PC-3 (cell line): ENCODE measurements around the gene ZFYVE9. TPM values are rescaled to one million over a fixed set of nuclear protein-coding genes. Genes with fewer than 3 reads are reported as not detected.

Experiments
- ATAC-seq: fragments of 200-7000 bp; cut with Tn5 transposase; 2 replicates; pipeline ENCODE4 v1.9.1; 2020; ENCODE audit warnings: mild to moderate bottlenecking, moderate library complexity
- BruUV-seq: library from RNA; stranded (reverse); fragments of 400-500 nt; replicated peaks from 2 replicates; lab custom pipeline; 2021; lab: Mats Ljungman, UMichigan
- CTCF ChIA-PET: fragments of 300-600 bp; sonication (Branson Sonifier 250); formaldehyde crosslinking; loops from one replicate; lab custom pipeline; 2022; ENCODE audit warnings: antibody characterized with exemption; lab: Charles Lee
- POLR2A ChIA-PET: fragments of 300-600 bp; sonication (Branson Sonifier 250); formaldehyde crosslinking; loops from one replicate; lab custom pipeline; 2022; ENCODE audit warnings: antibody characterized with exemption; ENCODE audit not compliant: unreplicated experiment; lab: Charles Lee
- DNase-seq: peaks from one replicate; pipeline ENCODE4 v3.0.0-alpha.2; 2015
- H2AFZ ChIP-seq: fragments of 300-600 bp; sonication (generic); 2 replicates; pipeline ENCODE4 v1.6.0; 2016; ENCODE audit warnings: antibody characterized with exemption, low read length
- H3F3A ChIP-seq: fragments of 300-600 bp; sonication (generic); one replicate; pipeline ENCODE4 v1.6.0; 2017; ENCODE audit warnings: antibody characterized with exemption, low read length, control low read depth, mild to moderate bottlenecking; ENCODE audit not compliant: unreplicated experiment
- H3K27ac ChIP-seq: fragments of 300-600 bp; sonication (generic); 2 replicates; pipeline ENCODE4 v1.5.1; 2016; ENCODE audit warnings: mild to moderate bottlenecking, low read length
- H3K27me3 ChIP-seq: fragments of 300-600 bp; sonication (generic); 2 replicates; pipeline ENCODE4 v1.6.1; 2016; ENCODE audit warnings: low read length, mixed read lengths
- H3K36me3 ChIP-seq: fragments of 300-600 bp; sonication (generic); 2 replicates; pipeline ENCODE4 v1.6.1; 2016; ENCODE audit warnings: low read depth, mixed run types, low read length, mixed read lengths
- H3K4me1 ChIP-seq: fragments of 300-600 bp; sonication (generic); 2 replicates; pipeline ENCODE4 v1.5.1; 2016; ENCODE audit warnings: low read length; ENCODE audit not compliant: insufficient read depth
- H3K4me2 ChIP-seq: fragments of 300-600 bp; sonication (generic); 2 replicates; pipeline ENCODE4 v1.6.0; 2016; ENCODE audit warnings: low read length
- H3K4me3 ChIP-seq: fragments of 300-600 bp; sonication (generic); 2 replicates; pipeline ENCODE4 v1.5.1; 2016; ENCODE audit warnings: mild to moderate bottlenecking, low read length, mixed read lengths
- H3K79me2 ChIP-seq: fragments of 300-600 bp; sonication (generic); 2 replicates; pipeline ENCODE4 v1.6.1; 2017; ENCODE audit warnings: low read length, mixed read lengths
- H3K9ac ChIP-seq: fragments of 300-600 bp; sonication (generic); 2 replicates; pipeline ENCODE4 v1.6.0; 2016; ENCODE audit warnings: mild to moderate bottlenecking, low read length
- H3K9me2 ChIP-seq: fragments of 300-600 bp; sonication (generic); replicated peaks from 2 replicates; pipeline ENCODE4 v1.6.1; 2016; ENCODE audit warnings: mixed run types, low read length, mixed read lengths
- H3K9me3 ChIP-seq: fragments of 300-600 bp; sonication (generic); 2 replicates; pipeline ENCODE4 v1.6.1; 2016; ENCODE audit warnings: low read length, mixed read lengths
- H4K20me1 ChIP-seq: fragments of 300-600 bp; sonication (generic); 2 replicates; pipeline ENCODE4 v1.6.1; 2016; ENCODE audit warnings: low read length, mixed read lengths
- CTCF ChIP-seq: fragments of 300-600 bp; sonication (generic); conservative IDR thresholded peaks from 2 replicates; pipeline ENCODE4 v1.5.1; 2017; ENCODE audit warnings: antibody characterized with exemption, low read depth, mild to moderate bottlenecking, low read length
- EZH2 ChIP-seq: fragments of 300-600 bp; sonication (generic); IDR thresholded peaks from one replicate; pipeline ENCODE4 v1.6.1; 2017; ENCODE audit warnings: antibody characterized with exemption, mild to moderate bottlenecking, low read length; ENCODE audit not compliant: unreplicated experiment
- EZH2phosphoT487 ChIP-seq: fragments of 300-600 bp; sonication (generic); IDR thresholded peaks from 2 replicates; pipeline ENCODE4 v1.6.1; 2018; ENCODE audit warnings: mild to moderate bottlenecking, antibody characterized with exemption, low read length, borderline replicate concordance
- intact Hi-C: fragments of 100-400 bp; cut with micrococcal nuclease; formaldehyde crosslinking; loops from 2 replicates; pipeline ENCODE4 v1.9.0; 2023
- total RNA-seq: library from RNA; depleted of rRNA; stranded (reverse); fragments of >200 nt; gene quantifications from 2 replicates; pipeline ENCODE4 v1.2.3, GENCODE V29; 2014

Gene ZFYVE9
- total RNA-seq, 1 experiment from 2014 or later: 14.2 TPM

GRCh38 chr1:52360595-52360968 is 218.7 kb downstream of the ZFYVE9 start:
- Histone ChIP-seq H3K4me3 (no peak overlapping the region), H3K9me3 (no peaks in the 10 kb centered on the region), H3K27ac (no peak overlapping the region), H3F3A (no peaks in the 10 kb centered on the region), H3K9me2 (no peaks in the 10 kb centered on the region), H2AFZ (no peak overlapping the region), H3K79me2 (peaks cover 19% of the 10 kb centered on the region), H3K4me2 (no peak overlapping the region), H3K27me3 (no peaks in the 10 kb centered on the region), H3K4me1 (peaks cover 9% of the 10 kb centered on the region), H4K20me1 (no peaks in the 10 kb centered on the region), H3K36me3 (peaks cover 20% of the 10 kb centered on the region; the same call in 1 of the 2 replicates), H3K9ac (no peak overlapping the region)
- DNase-seq: no peak
- intact Hi-C loops: no loop called here
- ChIA-PET CTCF (no interaction called here), POLR2A (no interaction called here)
- no peak for TF ChIP-seq CTCF
- no peak for TF ChIP-seq EZH2phosphoT487
- no peak for TF ChIP-seq EZH2
- no TSS peak for BruUV-seq
- ATAC-seq: no peak

DNA sequence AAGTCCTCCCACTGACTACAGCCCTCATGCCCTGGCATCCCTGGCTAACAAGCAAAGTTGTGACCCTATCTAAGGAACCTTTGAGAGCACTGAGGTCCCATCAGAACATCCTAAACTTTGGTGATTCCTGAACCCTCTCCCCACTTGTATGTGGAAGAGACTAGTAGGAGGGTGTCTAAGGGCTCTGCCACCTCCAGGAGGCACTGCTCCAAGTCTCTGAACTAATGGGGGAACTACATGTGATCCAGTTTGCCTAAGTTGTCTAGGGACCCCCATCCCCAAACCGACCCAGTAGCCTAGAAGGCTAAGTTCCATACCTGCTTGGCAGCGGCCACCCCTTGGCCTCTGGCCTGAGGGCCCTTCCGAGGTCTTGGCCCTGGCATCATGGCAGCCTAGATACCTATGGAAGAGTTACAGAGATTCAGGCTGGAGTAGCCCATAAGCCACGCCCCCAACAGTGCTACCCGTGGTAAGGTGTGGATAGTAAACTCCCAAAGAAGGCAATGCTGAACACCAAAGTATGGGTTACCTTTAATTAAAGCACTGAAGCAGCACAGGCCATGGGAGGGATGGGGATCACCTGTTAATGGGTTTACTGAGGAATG is 222.4 kb downstream of the ZFYVE9 start:
- peaks cover 19% of the 10 kb centered on the region for H3K79me2 ChIP-seq
- peaks cover 12% of the 10 kb centered on the region; the same call in 1 of the 2 replicates for H3K36me3 ChIP-seq
- intact Hi-C loops: no loop called here
- H3K9me3 ChIP-seq: no peaks in the 10 kb centered on the region
- H3K27ac ChIP-seq: no peak overlapping the region
- no peaks in the 10 kb centered on the region for H3K9me2 ChIP-seq
- H3K4me3 ChIP-seq: peak overlapping the region; percentile 84
- H3F3A ChIP-seq: no peaks in the 10 kb centered on the region
- ATAC-seq: no peak
- H3K27me3 ChIP-seq: no peaks in the 10 kb centered on the region
- POLR2A ChIA-PET: no interaction called here
- no peak for TF ChIP-seq EZH2
- peak; percentile 15; the same call in 1 of the 2 replicates for TF ChIP-seq CTCF
- no TSS peak for BruUV-seq
- H2AFZ ChIP-seq: no peak overlapping the region
- no peak overlapping the region for H3K9ac ChIP-seq
- no peak for DNase-seq
- peaks cover 20% of the 10 kb centered on the region for H3K4me1 ChIP-seq
- CTCF ChIA-PET: no interaction called here
- H3K4me2 ChIP-seq: peak overlapping the region; percentile 86
- no peaks in the 10 kb centered on the region for H4K20me1 ChIP-seq

DNA sequence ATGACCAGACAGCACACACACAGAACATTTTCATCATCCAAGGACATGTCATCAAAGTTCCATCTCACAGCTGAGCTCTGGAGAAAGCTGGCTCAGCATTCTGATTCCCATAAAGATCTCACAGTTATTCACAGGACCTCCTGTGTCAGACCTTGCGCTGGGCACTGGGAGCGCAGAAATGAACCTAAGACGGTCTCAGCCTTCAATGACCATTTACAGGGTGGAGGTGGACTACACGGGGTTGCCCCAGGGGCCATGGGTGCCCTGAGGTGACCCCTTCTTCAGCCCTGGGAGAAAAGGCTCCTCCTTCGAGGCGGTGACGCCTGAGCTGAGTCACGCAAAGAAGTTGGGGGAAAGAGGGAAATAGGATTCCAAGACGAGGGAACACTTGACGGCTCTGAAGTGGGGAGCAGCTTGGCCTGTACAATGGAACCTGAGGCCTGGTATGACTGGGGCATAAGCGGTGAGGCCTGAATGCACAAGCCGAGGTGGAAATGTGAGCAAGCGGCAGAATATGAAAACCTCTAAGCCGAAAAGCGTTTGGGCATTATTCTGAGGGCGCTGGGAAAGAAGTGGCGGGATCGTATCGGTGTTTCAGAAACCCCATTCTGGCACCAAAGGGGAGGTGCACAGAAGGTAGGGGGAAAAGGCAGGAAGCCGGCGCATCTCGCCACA is 223.3 kb downstream of the ZFYVE9 start:
- CTCF ChIA-PET: no interaction called here
- DNase-seq (peak; percentile 53), ATAC-seq (peak; percentile 11)
- Histone ChIP-seq H2AFZ (peak overlapping the region; percentile 87), H3F3A (no peaks in the 10 kb centered on the region), H3K27ac (peak overlapping the region; percentile 70), H3K79me2 (peaks cover 19% of the 10 kb centered on the region), H3K4me2 (peak overlapping the region; percentile 86), H4K20me1 (no peaks in the 10 kb centered on the region), H3K36me3 (peaks cover 10% of the 10 kb centered on the region; the same call in 1 of the 2 replicates), H3K9ac (peak overlapping the region; percentile 94), H3K9me3 (no peaks in the 10 kb centered on the region), H3K4me3 (peak overlapping the region; percentile 84), H3K9me2 (no peaks in the 10 kb centered on the region), H3K27me3 (no peaks in the 10 kb centered on the region), H3K4me1 (peaks cover 20% of the 10 kb centered on the region)
- POLR2A ChIA-PET: no interaction called here
- no peak for TF ChIP-seq EZH2phosphoT487
- TSS peak; percentile 49 for BruUV-seq
- intact Hi-C loops: loop anchor here (5.0 kb wide), 3 partner anchors 223 to 308 kb away; partner anchors contain the start of genes BTF3L4, TXNDC12 and ZFYVE9
